SK-N-MC (cell line): ENCODE data around the gene HS3ST4.

Source experiments
- EZH2 ChIP-seq: fragments of 200-600 bp; sonication (generic); IDR thresholded peaks from one replicate; pipeline ENCODE4 v1.6.1; 2017; ENCODE audit warnings: antibody characterized with exemption
- POLR2AphosphoS5 ChIP-seq: IDR thresholded peaks from 2 replicates; pipeline ENCODE4 v1.6.1; 2012; ENCODE audit warnings: mild to moderate bottlenecking, low read depth, low read length, borderline replicate concordance

DNA sequence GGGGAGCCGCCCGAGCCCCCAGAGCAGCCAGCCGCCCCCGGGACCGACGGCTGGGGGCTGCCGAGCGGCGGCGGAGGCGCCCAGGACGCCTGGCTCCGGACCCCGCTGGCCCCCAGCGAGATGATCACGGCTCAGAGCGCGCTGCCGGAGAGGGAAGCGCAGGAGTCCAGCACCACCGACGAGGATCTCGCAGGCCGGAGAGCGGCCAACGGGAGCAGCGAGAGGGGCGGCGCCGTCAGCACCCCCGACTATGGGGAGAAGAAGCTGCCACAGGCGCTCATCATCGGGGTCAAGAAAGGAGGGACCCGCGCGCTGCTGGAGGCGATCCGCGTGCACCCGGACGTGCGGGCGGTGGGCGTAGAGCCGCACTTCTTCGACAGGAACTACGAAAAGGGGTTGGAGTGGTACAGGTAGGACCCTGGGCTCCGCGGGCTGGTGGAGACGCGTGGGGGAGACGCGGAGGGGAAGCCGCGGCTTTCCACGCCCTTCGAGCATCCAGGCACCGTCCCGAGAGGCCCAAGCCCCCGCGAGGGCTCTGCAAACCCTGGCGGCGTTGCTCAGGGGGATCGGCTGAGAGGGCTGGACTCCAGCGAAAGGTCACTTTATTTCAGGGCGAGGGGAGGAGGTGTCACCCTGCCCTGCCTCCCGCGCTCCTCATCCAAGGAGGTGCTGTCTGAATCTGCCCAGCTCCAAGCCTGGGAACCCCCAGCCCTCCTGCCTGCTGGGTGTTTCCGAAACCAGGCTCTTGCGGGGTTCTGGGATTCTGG lies 1.2 kb downstream of the HS3ST4 start:
- TF ChIP-seq EZH2 (no peak), POLR2AphosphoS5 (no peak)
